Lung (tissue), 12 donors: ENCODE data around the gene SLC22A23. TPM values are rescaled to one million over a fixed set of nuclear protein-coding genes. Genes with fewer than 3 reads are reported as not detected.

Source experiments
- ATAC-seq: fragments of 200-7000 bp; cut with Tn5 transposase; one replicate; pipeline ENCODE4 v1.9.1; 2020; ENCODE audit warnings: moderate number of reproducible peaks; ENCODE audit not compliant: insufficient read depth, low FRiP score
- DNase-seq, 3 donors: peaks; one replicate each; pipeline ENCODE4 v3.0.0-alpha.2; 2013 to 2017
- H3K27ac ChIP-seq, 2 donors: one replicate each; pipeline ENCODE4 v1.5.1; 2013; ENCODE audit warnings: mild to moderate bottlenecking in 2 of 2, moderate library complexity in 2 of 2, control low read depth in 1 of 2, inconsistent platforms in 1 of 2, low read depth in 1 of 2, low read length in 1 of 2
- H3K27me3 ChIP-seq, 3 donors: one replicate each; pipeline ENCODE4 v1.5.1; 2013; ENCODE audit warnings: low read length in 2 of 3; ENCODE audit not compliant: control insufficient read depth in 3 of 3, insufficient read depth in 3 of 3
- H3K36me3 ChIP-seq, 4 donors: one replicate each; pipeline ENCODE4 v1.5.1; 2013; ENCODE audit warnings: low read length in 4 of 4, mild to moderate bottlenecking in 1 of 4, moderate library complexity in 1 of 4; ENCODE audit not compliant: control insufficient read depth in 4 of 4, insufficient read depth in 4 of 4
- H3K4me1 ChIP-seq, 5 donors: one replicate each; pipeline ENCODE4 v1.5.1; 2013; ENCODE audit warnings: low read length in 5 of 5, mild to moderate bottlenecking in 2 of 5, moderate library complexity in 1 of 5; ENCODE audit not compliant: control insufficient read depth in 5 of 5, insufficient read depth in 5 of 5
- H3K4me3 ChIP-seq: one replicate; pipeline ENCODE4 v1.5.1; 2013; ENCODE audit warnings: mild to moderate bottlenecking, control low read depth, moderate library complexity
- H3K9ac ChIP-seq, 2 donors: one replicate each; pipeline ENCODE4 v1.5.1; 2013; ENCODE audit warnings: low read length in 2 of 2, control low read depth in 1 of 2; ENCODE audit not compliant: insufficient read depth in 1 of 2
- H3K9me3 ChIP-seq, 4 donors: one replicate each; pipeline ENCODE4 v1.5.1; 2013; ENCODE audit warnings: low read length in 3 of 4, mild to moderate bottlenecking in 1 of 4, moderate library complexity in 1 of 4; ENCODE audit not compliant: control insufficient read depth in 4 of 4, insufficient read depth in 3 of 4
- WGBS, 2 donors: extraction: QIAGEN DNeasy Blood & Tissue Kit; methylation state at CpG; one replicate each; pipeline ENCODE4 v1.1.7; 2013; 5-methylcytosine and 5-hydroxymethylcytosine counted together
- polyA plus RNA-seq, 2 donors: library from polyadenylated mRNA; stranded (reverse); fragments of 200-250 nt; gene quantifications; one replicate each; pipeline ENCODE4 v1.2.1, GENCODE V29; 2013
- total RNA-seq, 2 donors: library from RNA; depleted of rRNA in 1 of 2; stranded (reverse); fragments of >200 nt in 1 of 2; gene quantifications; one replicate each; pipeline ENCODE4 v1.2.1, GENCODE V29; 2014 to 2021
- TF ChIP-seq, protein P1 (sequence below): IDR thresholded peaks from 2 replicates; pipeline ENCODE4 v1.5.1; 2012; ENCODE audit warnings: mild to moderate bottlenecking; ENCODE audit errors: control extremely low read depth, extremely low read depth
- donor health status: control.
- donor health status: control.
- donor health status: Bipolar disorder and iron deficiency.
- donor health status: healthy.
- donor health status: DM: yes; HTN: yes; CAD: no.

The SLC22A23 gene
- total and polyA plus RNA-seq, 4 donors: 6.6 to 45.6 (median 24.1) TPM

- H3K36me3 ChIP-seq: peaks cover 0 to 11% (median 3%) of the 10 kb centered on the region in 4 donors
- no peak overlapping the region for H3K9ac ChIP-seq
- H3K9me3 ChIP-seq: peaks cover 0 to 4% (median 0%) of the 10 kb centered on the region in 4 donors
- no peak overlapping the region for H3K27ac ChIP-seq
- no peaks in the 10 kb centered on the region for H3K27me3 ChIP-seq
- 95 to 96% methylated on average over 12 of the region's 12 CpGs for WGBS, 2 donors
- ATAC-seq: no peak
- DNase-seq: no peak
- H3K4me3 ChIP-seq: no peak overlapping the region
- peaks cover 0 to 2% (median 0%) of the 10 kb centered on the region in 5 donors for H3K4me1 ChIP-seq
- TF ChIP-seq, protein P1, sequence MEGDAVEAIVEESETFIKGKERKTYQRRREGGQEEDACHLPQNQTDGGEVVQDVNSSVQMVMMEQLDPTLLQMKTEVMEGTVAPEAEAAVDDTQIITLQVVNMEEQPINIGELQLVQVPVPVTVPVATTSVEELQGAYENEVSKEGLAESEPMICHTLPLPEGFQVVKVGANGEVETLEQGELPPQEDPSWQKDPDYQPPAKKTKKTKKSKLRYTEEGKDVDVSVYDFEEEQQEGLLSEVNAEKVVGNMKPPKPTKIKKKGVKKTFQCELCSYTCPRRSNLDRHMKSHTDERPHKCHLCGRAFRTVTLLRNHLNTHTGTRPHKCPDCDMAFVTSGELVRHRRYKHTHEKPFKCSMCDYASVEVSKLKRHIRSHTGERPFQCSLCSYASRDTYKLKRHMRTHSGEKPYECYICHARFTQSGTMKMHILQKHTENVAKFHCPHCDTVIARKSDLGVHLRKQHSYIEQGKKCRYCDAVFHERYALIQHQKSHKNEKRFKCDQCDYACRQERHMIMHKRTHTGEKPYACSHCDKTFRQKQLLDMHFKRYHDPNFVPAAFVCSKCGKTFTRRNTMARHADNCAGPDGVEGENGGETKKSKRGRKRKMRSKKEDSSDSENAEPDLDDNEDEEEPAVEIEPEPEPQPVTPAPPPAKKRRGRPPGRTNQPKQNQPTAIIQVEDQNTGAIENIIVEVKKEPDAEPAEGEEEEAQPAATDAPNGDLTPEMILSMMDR: no peak
These were observed 149.4 kb downstream of the SLC22A23 start for GRCh38 chr6:3307436-3307835.

GRCh38 chr6:3306848-3307247, 150.0 kb downstream of the SLC22A23 start:
- Histone ChIP-seq H3K9me3 (peaks cover 0 to 4% (median 0%) of the 10 kb centered on the region in 4 donors), H3K36me3 (peaks cover 0 to 14% (median 3%) of the 10 kb centered on the region in 4 donors), H3K27me3 (no peaks in the 10 kb centered on the region), H3K9ac (no peak overlapping the region), H3K4me3 (no peak overlapping the region), H3K4me1 (no peaks in the 10 kb centered on the region), H3K27ac (no peak overlapping the region)
- no peak for DNase-seq
- ATAC-seq: no peak
- TF ChIP-seq, protein P1: no peak
- WGBS, 2 donors: 90 to 96% methylated on average over 10 of the region's 10 CpGs

- no peak overlapping the region for H3K4me3 ChIP-seq
- TF ChIP-seq, protein P1: no peak
- no peaks in the 10 kb centered on the region for H3K27me3 ChIP-seq
- no peaks in the 10 kb centered on the region for H3K4me1 ChIP-seq
- H3K27ac ChIP-seq: no peak overlapping the region
- H3K36me3 ChIP-seq: peaks cover 0 to 17% (median 3%) of the 10 kb centered on the region in 4 donors
- ATAC-seq (no peak), DNase-seq (no peak)
- H3K9ac ChIP-seq: no peak overlapping the region
- WGBS, 2 donors: 86 to 97% methylated on average over 3 of the region's 3 CpGs
- H3K9me3 ChIP-seq: peaks cover 0 to 4% (median 0%) of the 10 kb centered on the region in 4 donors
These were observed 151.0 kb downstream of the SLC22A23 start for GRCh38 chr6:3305831-3306230.

- DNase-seq: no peak
These were observed 151.7 kb downstream of the SLC22A23 start for GRCh38 chr6:3305216-3305565.

More at GRCh38 chr6:3305216-3305565, 151.7 kb downstream of the SLC22A23 start:
- TF ChIP-seq, protein P1: no peak
- Histone ChIP-seq H3K4me1 (no peaks in the 10 kb centered on the region), H3K36me3 (peaks cover 0 to 17% (median 3%) of the 10 kb centered on the region in 4 donors), H3K4me3 (no peak overlapping the region), H3K27me3 (no peaks in the 10 kb centered on the region), H3K9me3 (peaks cover 0 to 4% (median 0%) of the 10 kb centered on the region in 4 donors), H3K9ac (no peak overlapping the region), H3K27ac (no peak overlapping the region)
- WGBS, 2 donors: 95 to 97% methylated on average over 8 of the region's 8 CpGs
- ATAC-seq: no peak
